HFFc6 (cell line): Measurements from ENCODE around the gene DDX17. TPM values are rescaled to one million over a fixed set of nuclear protein-coding genes. Genes with fewer than 3 reads are reported as not detected.

Source experiments
- DNase-seq: peaks from one replicate; pipeline ENCODE4 v3.0.0-alpha.2; 2018
- H3K27ac Mint-ChIP-seq: 2 replicates; pipeline ENCODE4 v1.8.0; 2020; ENCODE audit warnings: mild to moderate bottlenecking, mixed read lengths
- H3K27me3 Mint-ChIP-seq: 2 replicates; pipeline ENCODE4 v1.8.0; 2021; ENCODE audit warnings: mild to moderate bottlenecking, moderate library complexity, mixed read lengths; ENCODE audit not compliant: insufficient read depth
- H3K36me3 Mint-ChIP-seq: 2 replicates; pipeline ENCODE4 v1.8.0; 2021; ENCODE audit warnings: low read depth, mixed read lengths
- H3K4me1 Mint-ChIP-seq: 2 replicates; pipeline ENCODE4 v1.8.0; 2020; ENCODE audit warnings: low read depth, mixed read lengths
- H3K4me3 Mint-ChIP-seq: 2 replicates; pipeline ENCODE4 v1.8.0; 2020; ENCODE audit warnings: mild to moderate bottlenecking, moderate library complexity, mixed read lengths
- H3K9me3 Mint-ChIP-seq: 2 replicates; pipeline ENCODE4 v1.8.0; 2020; ENCODE audit warnings: mild to moderate bottlenecking, mixed read lengths
- CTCF ChIP-seq: fragments of 200-600 bp; sonication (generic); IDR thresholded peaks from 2 replicates; pipeline ENCODE4 v1.5.0; 2021; ENCODE audit warnings: antibody characterized with exemption, mild to moderate bottlenecking
- long read RNA-seq: library from polyadenylated mRNA; unstranded; transcript quantifications from one replicate; pipeline ENCODE4 v2.0.0, GENCODE V29; 2019
- total RNA-seq, 6 experiments: library from RNA; stranded (reverse); fragmentation: NEBNext Ultra II Directional; extraction: Animal tissue kit (Norgen Biotek cat#: 25700); gene quantifications; 2 replicates in 1 of 6; 3 replicates in 5 of 6; pipeline ENCODE4 v1.2.3, GENCODE V29; 2021

DDX17 gene
- 100 to 1,000 TPM; 211 to 246 (median 220) TPM for total RNA-seq
- long read RNA-seq, full-length matches to known transcripts, result 12 of 35 reads
- long read RNA-seq, partial matches to known transcripts, result 12 of 35 reads
- long read RNA-seq, other reads (novel, unspliced or antisense), result 11 of 35 reads

GRCh38 chr22:38506118-38506962 lies at the start of gene DDX17:
TSS of gene DDX17 (minus strand) at chr22:38506311.
- peak; percentile 54 for TF ChIP-seq CTCF
- peak within 1 kb of the TSS; percentile 100 for H3K27ac Mint-ChIP-seq
- peaks cover 52% of the 10 kb centered on the region for H3K36me3 Mint-ChIP-seq
- no peaks in the 10 kb centered on the region for H3K9me3 Mint-ChIP-seq
- H3K4me3 Mint-ChIP-seq, result peak within 1 kb of the TSS; percentile 91
- peaks cover 6% of the 10 kb centered on the region for H3K27me3 Mint-ChIP-seq
- peak; percentile 87 for DNase-seq
- H3K4me1 Mint-ChIP-seq, result peaks cover 46% of the 10 kb centered on the region

GRCh38 chr22:38554281-38554680 lies 48.2 kb upstream of the DDX17 start:
- no peaks in the 10 kb centered on the region for H3K9me3 Mint-ChIP-seq
- H3K27ac Mint-ChIP-seq, result peak overlapping the region; percentile 44
- peaks cover 8% of the 10 kb centered on the region for H3K4me1 Mint-ChIP-seq
- TF ChIP-seq CTCF, result no peak
- H3K27me3 Mint-ChIP-seq, result no peaks in the 10 kb centered on the region
- no peaks in the 10 kb centered on the region for H3K36me3 Mint-ChIP-seq
- peak; percentile 83 for DNase-seq
- no peak overlapping the region for H3K4me3 Mint-ChIP-seq

- Mint-ChIP-seq H3K4me1 (peaks cover 5% of the 10 kb centered on the region), H3K27ac (no peak overlapping the region)
- no peak for DNase-seq
Measured at GRCh38 chr22:38549101-38549894, 43.2 kb upstream of the DDX17 start.

GRCh38 chr22:38540701-38541100 lies 34.6 kb upstream of the DDX17 start:
- no peaks in the 10 kb centered on the region for H3K4me1 Mint-ChIP-seq
- H3K27me3 Mint-ChIP-seq, result no peaks in the 10 kb centered on the region
- TF ChIP-seq CTCF, result no peak
- H3K4me3 Mint-ChIP-seq, result no peak overlapping the region
- H3K36me3 Mint-ChIP-seq, result peaks cover 35% of the 10 kb centered on the region
- no peak for DNase-seq
- H3K9me3 Mint-ChIP-seq, result peaks cover 32% of the 10 kb centered on the region
- H3K27ac Mint-ChIP-seq, result no peak overlapping the region

More at GRCh38 chr22:38549101-38549894, 43.2 kb upstream of the DDX17 start:
- no peaks in the 10 kb centered on the region; the same call in 1 of the 2 replicates for H3K27me3 Mint-ChIP-seq
- TF ChIP-seq CTCF, result no peak
- peaks cover 7% of the 10 kb centered on the region for H3K36me3 Mint-ChIP-seq
- H3K4me3 Mint-ChIP-seq, result no peak overlapping the region
- H3K9me3 Mint-ChIP-seq, result peaks cover 7% of the 10 kb centered on the region

- Mint-ChIP-seq H3K36me3 (no peaks in the 10 kb centered on the region), H3K4me3 (peak overlapping the region; percentile 11; the same call in 1 of the 2 replicates), H3K4me1 (peaks cover 8% of the 10 kb centered on the region), H3K27ac (peak overlapping the region; percentile 40), H3K9me3 (no peaks in the 10 kb centered on the region), H3K27me3 (no peaks in the 10 kb centered on the region; the same call in 1 of the 2 replicates)
- DNase-seq, result no peak
- no peak for TF ChIP-seq CTCF
Measured at GRCh38 chr22:38531251-38531938, 25.3 kb upstream of the DDX17 start.
